Neural progenitor cell (in vitro differentiated cells): ENCODE data around the gene SPOCK3.

Experiments
- CTCF ChIP-seq: fragments of 200-600 bp; sonication (generic); IDR thresholded peaks from 2 replicates; pipeline ENCODE4 v1.5.1; 2017; ENCODE audit warnings: antibody characterized with exemption, mild to moderate bottlenecking
- EZH2 ChIP-seq: fragments of 200-600 bp; sonication (generic); IDR thresholded peaks from 2 replicates; pipeline ENCODE4 v1.6.1; 2017; ENCODE audit warnings: antibody characterized with exemption, mild to moderate bottlenecking, moderate library complexity

DNA sequence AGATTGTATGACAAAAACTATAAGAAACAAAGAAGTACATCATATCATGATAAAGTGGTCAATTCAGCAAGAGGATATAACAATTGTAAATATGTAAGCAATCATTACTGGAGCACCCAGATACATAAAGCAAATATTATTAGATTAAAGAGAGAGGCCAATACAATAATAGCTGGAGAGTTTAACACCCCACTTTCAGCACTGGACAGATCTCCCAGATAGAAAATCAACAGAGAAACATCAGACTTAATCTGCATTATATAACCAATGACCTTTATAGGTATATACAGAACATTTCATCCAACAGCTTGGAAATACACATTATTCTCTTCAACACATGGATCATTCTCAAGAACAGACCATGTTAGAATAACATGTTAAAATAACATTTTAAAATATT lies 128.4 kb downstream of the SPOCK3 start:
- TF ChIP-seq CTCF (no peak), EZH2 (no peak)
